HG03280 (cell line): ENCODE results near the gene RPS6KA2.

Experiments used
- ATAC-seq: cut with Tn5 transposase; IDR thresholded peaks from one replicate; pipeline ENCODE4 v1.9.1; 2021; ENCODE audit warnings: mild to moderate bottlenecking, moderate library complexity; ENCODE audit not compliant: unreplicated experiment

Gene RPS6KA2

DNA sequence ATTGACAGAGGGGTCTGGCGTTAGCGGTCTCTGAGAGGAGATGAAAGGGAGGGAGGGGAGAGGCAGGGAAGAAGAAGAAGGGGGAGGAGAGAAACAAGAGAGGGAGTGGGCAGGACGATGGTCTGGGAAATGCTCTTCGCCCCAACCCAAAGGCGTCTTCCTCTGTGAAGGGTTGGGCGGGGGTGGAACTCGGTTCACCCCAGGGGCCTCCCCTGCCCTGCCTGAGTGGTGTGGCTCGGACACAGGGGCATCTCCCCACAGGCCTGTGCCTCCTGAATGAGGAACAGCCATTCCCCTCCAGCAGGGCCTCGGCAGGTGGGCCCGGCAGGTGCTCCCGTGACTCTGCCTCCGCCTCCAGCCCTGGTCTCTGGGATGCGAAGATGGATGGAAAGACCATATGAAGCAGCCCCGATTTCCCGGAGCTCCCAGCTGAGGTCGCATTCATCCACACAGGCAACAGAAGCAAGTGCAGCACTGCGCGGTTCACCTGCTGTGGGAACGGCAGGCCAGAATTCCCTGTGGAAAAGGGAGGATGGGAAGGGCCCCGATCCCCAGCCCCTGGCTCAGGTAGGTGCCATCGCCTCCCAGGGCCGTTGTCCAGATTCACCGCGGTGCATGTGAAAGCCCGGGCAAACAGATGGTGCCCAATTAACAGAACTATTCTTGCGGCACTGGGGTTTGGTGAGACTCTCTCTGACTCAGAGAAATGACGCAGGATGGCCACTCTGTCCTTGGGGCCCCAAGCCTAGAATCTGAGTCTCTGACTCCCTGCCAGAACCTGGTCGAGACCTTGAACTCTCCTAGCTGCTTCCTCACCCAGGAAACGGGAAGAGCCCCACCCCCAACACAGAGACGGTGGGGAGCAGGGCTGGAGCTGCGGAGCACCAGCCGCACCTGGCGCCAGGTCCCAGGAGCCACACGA, 29.4 kb upstream of the RPS6KA2 start:
- ATAC-seq = no peak

DNA sequence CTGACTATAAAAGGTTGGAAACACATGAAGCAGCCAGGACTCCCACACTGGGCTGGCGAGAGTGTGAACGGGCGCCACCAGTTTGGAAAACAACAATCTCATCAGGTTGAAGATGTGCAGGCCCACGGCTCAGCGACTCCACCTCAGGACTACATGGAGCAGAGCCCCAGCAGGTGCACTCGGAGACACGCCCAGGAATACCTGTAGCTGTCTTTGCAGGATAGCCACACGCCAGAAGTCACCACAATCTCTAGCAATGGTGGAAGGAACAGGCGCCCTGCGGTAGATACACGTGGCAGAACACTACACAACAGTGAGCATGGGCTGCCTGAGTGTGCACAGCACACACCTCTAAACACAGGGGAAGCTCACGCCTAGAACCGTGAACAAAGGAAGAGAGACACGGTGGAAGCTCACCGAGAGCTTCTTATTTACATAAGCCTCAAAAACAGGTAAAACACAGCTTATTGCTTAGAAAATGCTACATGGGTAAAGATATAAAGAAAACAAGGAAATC, 28.7 kb upstream of the RPS6KA2 start:
- no peak for ATAC-seq

DNA sequence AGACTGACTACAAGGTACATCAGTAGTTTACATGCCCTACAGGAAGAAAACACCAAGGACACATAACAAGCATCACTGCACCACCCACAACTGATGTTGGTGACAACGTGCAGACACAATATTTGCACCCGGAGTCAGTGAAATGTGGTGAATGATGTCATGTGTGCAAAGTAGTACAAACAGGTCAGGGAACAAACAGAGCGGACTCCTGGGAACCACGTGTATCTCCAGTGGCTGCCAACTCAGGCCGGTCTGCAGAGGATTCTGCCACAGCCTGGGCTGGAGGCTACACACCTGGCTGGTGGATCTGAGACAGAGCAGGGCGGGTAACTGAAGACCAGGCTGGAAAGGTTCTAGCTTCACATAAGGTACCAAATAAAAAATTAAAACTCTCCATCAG, 28.2 kb upstream of the RPS6KA2 start:
- ATAC-seq = no peak

DNA sequence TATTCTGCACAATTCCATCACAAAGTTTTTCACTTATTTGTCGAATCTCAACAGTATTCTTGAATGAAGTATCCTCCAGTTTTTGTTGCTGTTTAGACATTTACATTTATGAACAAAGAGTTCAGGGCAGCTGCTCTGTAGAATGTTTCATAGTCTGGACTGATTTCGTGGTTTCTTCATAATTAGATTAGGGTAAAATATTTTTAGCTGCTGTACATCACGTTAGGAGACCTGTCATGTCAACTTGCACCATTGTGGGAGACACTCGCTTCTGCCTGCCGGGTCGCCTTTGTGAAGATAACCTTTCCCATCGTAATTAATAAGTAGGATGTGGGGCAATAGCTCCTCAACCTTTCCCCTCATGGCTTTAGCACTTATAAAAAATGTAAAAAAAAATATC, 27.5 kb upstream of the RPS6KA2 start:
- ATAC-seq = no peak

DNA sequence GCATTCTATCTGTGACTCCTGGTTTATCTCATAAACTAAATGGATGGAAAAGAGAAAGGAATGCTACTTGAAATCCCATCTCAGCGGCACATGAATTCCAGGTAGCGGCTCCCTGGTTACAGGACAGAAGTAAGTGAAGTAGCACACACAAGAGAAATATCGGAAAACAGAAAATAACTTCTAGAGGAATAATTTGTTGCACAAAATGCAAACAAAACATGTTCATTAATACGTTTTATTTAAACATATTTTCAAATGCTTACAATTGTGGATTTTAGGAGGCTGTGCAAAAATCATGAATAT, 26.5 kb upstream of the RPS6KA2 start:
- ATAC-seq = no peak

DNA sequence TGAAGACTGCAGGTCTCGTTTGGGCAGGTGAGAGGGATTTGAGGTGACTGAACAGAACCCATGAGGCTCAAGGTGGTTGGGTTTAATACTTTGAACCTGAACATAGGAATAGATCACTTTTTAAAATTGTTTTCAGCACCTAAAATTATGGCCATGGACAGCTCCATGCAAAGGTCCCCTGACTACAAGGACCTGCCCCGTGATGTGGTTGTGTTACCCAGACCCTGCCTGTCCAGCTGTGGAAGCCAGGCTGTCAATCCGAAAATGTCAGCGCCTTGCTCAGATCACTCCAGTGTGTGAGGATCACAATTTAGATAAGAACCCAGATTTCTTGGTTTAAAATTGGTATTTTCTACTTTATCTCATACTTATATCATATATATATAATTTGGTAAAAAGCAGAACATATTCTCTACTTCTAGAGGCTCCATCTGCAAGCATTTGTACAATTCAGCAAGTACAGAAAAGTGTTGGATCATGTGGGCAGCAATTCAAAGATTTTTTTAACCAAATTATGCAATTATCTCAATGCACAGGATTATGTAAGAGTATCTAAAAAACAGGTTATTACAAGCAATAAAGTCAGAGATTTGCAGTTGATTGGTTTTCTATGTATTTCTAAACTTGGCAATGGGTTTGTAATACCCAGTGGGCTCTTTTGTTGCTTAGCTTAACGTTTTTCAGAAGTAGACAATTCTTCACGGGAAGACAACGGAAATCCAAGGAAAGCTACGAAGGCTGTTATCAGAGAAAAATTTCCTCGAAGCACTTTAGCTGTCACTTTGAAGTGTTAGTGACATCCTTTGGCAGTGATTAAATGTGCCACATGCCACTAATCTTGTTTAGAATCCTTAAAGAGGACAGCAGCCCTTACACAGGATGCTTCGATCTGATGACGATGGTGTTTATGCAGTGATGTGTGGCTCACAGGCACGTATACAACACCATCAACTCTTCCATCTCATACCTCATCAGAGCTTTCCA, 24.1 kb upstream of the RPS6KA2 start:
- ATAC-seq = no peak

DNA sequence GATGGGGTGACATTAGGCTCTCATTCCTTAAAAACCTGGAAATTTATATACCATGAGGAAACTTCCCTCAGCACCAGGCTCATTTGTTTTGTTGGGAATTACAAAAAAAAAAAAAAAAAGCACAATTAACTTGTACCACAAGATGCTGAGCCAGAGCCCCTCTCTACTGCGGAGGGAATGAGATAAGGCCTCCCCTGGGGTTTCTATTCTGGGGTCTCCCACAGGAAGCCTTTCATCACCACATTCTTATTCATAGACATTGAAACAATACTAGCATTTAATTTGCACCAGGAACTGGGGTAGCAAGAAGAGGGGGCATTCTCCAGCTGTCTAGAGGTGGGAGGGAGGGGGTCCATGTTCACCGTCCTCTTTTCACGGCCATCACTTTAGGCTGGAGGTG, 23.0 kb upstream of the RPS6KA2 start:
- ATAC-seq = no peak

DNA sequence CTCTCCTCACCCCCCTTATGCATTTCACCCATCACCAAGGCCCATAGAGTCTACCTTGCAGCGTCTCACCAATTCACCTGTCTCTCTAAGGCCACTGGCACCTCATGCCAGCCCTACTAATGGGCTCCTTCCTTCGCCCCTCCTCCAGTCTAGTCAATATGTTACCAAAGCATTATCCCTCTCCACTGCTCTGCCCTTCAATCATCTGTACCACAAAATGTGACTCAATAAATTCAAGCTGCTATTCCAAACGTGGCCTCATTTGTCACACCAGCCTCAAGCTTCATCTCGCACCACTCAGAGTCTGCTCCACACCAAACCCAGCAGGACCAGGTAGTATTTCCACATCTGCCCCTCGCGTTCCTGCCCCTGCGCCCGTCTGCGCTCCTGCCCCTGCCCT, 21.8 kb upstream of the RPS6KA2 start:
- no peak for ATAC-seq

DNA sequence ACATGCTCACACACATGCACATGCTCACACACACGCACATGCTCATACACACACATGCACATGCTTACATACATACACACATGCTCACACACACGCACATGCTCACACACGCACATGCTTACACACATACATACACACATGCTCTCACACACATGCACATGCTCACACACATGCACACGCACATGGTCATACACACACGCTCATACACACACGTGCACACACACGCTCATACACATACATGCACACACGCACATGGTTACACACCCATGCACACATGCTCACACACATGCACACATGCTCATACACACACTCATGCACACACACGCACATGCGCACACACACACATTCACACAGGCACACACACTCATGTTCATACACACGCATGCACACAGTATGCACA, 20.8 kb upstream of the RPS6KA2 start:
- no peak for ATAC-seq

DNA sequence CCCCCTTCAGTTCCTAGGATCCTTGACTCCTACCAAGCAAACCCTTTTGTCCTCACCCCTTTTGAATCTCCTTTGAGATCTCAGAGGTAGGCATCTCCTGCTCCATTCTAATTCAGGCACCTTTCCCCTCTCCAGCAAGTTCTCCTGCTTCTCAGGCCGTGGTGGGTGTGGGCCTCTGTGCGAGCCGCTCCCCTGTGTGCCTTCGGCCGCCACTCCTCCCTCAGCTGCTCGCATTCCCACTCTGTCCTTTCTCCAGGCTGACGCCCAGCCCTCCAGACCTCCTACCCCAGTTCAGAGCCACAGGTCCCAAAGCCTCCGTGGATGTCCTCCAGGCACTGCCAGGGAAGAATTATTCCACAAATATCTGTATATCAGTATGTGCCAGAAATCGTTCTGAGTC, 19.7 kb upstream of the RPS6KA2 start:
- no peak for ATAC-seq

DNA sequence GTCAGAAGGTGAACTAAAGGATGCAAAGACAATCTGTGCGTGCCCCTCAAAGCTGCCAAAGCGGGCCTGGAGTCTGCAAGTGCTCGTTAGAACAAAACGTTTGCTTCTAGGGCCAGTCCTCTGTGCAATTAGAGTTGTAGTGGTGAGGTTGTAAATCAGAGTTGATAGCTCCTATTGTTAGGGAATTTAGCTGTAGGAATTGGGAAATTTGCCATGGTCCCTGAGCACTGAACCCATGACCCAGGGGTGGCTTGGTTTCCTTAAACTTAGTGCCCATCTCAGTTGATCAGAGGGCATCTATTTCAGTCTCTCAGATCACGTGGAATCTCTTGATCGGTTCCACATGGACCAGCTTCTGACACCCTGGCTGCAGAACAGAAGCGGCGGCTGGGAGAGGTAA, 18.8 kb upstream of the RPS6KA2 start:
- ATAC-seq = no peak

DNA sequence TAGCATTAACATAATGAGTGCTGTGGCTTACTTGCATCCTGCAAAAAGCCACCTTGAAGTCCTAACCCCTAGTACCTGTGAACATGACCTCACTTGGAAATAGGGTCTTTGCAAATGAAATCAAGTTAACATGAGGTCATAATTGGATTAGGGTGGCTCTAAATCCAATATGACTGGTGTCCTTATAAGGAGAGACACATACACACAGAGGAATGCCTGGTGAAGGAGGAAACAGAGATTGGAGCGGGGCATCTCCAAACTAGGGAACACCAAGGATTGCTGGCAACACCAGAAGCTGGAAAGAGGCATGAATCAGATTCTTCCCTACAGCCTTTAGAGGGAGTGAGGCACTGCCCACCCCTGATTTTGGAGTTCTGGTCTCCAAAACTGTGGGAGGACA, 17.6 kb upstream of the RPS6KA2 start:
- no peak for ATAC-seq

DNA sequence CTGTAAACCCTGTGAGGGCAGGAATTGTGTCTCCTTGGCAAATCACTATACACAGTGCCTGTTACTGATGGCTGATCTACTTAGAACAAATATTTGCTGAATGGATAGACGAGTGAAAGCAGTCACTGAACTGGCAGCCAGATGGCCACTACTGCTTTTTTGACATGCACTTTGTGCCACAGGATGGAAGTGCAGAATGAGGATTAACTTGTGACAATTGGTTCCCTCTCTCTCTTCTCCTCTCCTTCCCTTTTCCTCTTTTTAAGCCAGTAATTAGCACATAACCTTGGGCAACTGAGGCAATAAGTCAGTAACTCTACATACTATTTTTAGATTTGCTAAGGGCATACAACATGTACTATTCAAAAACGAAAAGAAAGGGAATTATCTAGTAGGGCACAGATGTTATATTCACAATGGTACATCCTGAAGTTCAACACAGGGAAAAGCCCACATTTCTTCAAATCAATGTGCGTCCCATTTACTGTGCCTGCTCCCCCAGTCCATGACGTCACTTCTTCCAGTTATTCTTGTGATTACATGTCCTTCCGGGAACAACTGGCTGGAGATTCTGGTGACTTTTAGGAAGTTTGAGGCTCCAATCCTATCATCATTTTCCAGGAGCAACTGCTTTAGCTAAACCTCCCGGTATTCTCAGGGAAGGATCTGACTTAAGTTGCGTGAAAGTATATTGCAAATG, 17.0 kb upstream of the RPS6KA2 start:
- ATAC-seq = no peak

DNA sequence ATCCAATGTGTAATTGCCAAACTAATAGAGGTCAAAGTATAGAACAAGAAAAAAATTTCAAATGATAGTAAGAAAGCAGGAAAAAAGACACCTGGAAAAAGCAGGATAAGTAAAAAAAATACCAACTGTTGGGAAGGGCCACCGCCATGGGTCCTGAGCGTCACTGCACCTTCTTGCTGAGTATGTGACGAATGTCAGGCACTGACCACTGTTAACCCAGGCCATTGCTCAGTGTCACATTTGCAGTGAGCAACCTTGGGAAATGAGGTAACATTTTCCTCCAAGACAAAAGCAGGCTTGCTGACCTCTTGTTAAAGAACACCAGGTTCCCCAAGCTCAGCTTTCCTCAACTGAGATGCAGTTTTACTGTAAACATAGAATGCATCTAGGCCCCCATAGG, 15.6 kb upstream of the RPS6KA2 start:
- no peak for ATAC-seq

DNA sequence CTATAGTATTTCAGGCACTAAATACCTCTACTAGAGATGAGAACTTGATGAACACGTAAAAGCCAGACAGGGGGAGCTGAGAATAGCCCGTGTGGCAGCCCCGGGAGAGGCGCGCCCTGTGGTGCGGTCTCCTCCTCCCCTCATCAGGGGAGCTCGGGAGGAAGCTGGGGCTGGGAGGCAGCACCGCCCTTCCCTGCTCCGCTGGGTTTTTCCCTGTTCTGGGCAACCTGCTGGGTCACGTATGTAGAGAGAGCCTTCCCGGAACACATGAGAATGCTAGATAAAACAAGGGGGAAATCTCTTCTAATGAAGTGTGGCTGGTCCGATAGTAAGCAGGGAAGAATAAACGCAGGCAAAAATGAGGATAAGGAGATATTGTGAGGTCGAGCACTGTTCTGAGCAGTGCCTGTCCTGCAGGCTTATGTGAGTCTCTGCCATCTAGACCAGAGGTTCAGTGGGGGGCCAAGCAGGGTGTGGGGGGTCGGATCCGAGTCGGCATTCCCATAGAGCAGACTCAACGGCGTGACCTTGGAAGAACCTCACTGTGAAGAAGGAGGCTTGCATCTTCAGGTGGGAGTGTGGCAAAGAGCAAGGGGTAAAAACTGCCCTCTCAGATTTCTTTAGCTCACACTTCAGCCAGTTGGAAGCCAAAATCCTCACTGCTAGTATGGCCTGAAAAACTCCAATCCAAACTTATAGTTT, 13.4 kb upstream of the RPS6KA2 start:
- ATAC-seq = no peak

DNA sequence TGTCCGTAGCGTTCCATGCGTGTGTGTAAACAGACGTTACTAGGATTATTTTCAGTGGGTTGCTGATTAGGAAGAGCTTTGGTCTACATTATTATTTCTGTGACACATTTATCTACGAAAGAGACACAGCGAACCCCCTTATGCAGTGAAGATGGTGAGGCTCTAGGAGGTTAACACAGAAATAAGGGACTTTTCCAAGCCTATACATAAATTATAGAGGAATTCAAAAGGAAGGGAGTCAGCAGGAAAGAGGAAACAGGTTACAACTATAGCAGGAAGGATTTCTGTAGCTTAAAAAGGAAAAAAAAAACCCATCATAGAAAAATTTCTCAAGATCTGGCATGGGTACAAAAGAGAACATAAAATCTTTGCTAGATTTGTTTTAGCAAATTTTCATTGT, 12.9 kb upstream of the RPS6KA2 start:
- ATAC-seq = no peak

DNA sequence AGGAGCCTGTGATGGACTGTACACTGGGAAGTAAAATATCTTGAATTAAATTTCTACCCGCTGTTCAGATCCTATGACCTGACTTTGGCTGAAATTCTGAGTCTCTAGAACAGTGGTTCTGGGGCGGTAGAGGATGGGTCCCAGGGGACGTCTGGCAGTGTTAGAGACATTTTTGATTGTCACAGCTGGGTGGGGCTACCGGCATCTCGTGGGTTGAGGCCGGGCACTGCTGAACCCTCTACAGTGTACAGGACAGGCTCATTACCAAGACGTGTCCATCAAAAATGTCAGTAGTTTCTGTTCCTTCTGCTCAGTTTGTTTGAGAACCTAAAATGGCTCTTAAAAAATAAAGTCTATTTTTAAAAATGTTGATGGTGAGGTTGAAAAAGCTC, 11.5 kb upstream of the RPS6KA2 start:
- ATAC-seq = no peak

DNA sequence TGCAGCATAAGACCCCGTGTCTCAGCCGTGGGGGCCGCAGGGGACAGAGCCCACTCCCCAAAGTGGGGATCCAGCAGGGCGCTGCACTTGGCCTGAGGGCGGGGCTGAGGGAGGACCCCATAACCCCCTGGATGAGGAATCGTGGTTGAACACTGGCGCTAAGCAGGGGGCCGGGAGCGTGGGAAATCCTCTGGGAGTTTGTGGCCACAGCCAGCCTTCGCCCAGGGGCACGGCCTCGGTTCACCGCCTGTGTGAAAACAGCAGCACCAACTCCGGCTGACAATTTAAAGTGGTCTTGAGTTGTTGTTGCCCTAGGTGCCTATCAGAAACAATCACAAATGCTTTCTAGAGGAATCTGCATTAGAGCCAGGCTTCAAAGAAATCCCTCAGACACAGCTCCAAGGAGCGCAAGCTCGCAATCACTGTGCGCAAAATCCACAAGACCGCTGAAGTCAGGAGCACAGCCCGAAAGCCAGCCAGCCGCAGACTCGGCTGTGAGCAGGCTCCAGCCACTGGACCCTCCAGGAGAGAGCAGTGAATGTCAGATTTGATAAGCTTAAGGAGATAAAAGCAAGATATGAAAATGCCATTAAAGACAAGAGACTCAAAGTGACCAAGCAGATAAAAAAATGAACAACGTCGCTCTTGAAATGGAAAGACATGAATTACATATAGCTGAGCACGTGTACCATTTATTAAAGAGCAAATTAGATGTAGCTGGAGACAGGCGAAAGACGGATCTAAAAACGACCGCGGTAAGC, 10.9 kb upstream of the RPS6KA2 start:
- no peak for ATAC-seq

DNA sequence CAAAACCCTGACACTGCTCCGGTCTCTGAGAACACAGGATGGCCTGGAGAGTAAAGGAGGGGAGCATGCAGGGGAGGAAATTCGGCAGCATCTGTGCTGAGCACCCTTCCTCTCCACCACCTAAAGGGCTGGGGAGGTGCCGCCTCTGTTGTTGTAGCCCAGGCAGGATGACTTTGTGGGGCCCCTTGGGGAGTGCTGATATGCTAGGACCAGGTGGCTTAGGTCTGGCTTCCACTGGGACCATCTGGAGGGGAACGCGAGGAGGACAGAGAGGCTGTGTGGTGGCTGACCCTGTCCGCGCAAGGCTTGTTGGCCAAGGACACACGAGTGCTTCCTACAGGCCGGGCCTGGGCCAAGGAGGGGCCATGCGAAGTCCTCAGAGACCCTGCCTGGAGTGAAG, 9.9 kb upstream of the RPS6KA2 start:
- ATAC-seq = no peak
